ENCODE results near the gene FAM174B. TPM values are rescaled to one million over a fixed set of nuclear protein-coding genes. Genes with fewer than 3 reads are reported as not detected.

Gene FAM174B
- polyA plus RNA-seq, 1 donor = 15.5 TPM

DNA sequence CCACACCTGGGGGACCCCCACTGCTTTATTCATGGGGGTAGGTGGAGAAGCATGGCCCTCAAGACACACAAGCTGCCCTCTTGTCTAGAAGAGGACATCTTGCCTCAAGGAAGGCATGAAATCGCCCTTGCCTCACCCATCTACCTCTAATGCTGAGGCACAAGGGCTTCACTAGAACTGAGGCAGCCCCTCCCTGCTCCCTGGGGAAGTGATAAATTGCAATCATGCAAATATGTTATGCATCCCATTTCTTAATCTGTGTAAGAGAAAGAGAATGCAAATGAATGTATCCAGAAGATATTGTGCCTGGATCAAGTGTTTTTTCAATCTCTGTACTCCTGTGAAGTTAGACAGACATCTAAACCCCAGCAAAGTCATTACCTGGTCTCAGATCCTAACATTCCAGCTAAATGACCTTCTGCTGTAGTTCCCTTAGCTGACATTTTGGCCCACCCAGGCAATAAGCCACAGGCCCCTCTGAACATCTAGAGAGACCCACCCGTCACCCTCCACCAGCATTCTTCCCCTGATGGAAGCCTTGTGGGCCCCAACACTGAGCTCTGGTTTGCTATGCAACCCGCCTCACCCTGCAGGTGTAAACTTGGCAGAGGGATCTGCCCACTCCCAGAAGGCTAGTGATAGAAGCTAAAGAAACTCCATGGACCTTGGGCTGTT, 53.8 kb downstream of the FAM174B start:
- Histone ChIP-seq H3K9me3 (ENCODE audit: control insufficient read depth, low read depth, low read length) (no peaks in the 10 kb centered on the region), H3K4me1 (ENCODE audit: control insufficient read depth, insufficient read depth, low read length) (no peaks in the 10 kb centered on the region), H3K27me3 (ENCODE audit: control insufficient read depth, insufficient read depth, low read length) (no peaks in the 10 kb centered on the region), H3K36me3 (ENCODE audit: control insufficient read depth, insufficient read depth, low read length) (no peaks in the 10 kb centered on the region), H3K27ac (ENCODE audit: low read length) (no peak overlapping the region), H3K4me3 (ENCODE audit: low read length) (no peak overlapping the region)
- WGBS (ENCODE audit: insufficient coverage, low lambda C conversion rate) = no CpG with 5 or more reads among the region's 3 CpGs
- no peak for DNase-seq

DNA sequence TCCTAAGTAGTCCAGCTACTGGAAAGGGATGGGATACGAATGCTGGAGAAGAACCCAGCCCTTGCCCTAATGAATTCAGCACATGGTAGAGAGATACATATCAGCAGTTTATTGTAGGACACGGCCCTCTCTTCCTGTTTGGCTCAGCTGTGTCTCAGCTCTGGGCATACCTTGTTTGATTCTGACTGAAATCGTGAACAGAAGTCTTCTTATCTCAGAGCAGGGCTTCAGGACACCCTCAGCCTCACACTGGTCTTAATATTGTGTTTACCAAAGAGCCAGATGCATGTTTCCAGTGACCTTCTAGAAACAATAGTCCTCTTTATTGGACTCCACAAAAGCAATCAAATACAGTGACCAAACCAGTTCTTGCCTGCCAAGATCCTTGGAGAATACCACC, 54.7 kb downstream of the FAM174B start:
- Histone ChIP-seq H3K4me3 (ENCODE audit: low read length) (no peak overlapping the region), H3K36me3 (ENCODE audit: control insufficient read depth, insufficient read depth, low read length) (no peaks in the 10 kb centered on the region), H3K27me3 (ENCODE audit: control insufficient read depth, insufficient read depth, low read length) (no peaks in the 10 kb centered on the region), H3K9me3 (ENCODE audit: control insufficient read depth, low read depth, low read length) (no peaks in the 10 kb centered on the region), H3K27ac (ENCODE audit: low read length) (no peak overlapping the region), H3K4me1 (ENCODE audit: control insufficient read depth, insufficient read depth, low read length) (no peaks in the 10 kb centered on the region)
- WGBS (ENCODE audit: insufficient coverage, low lambda C conversion rate) = 60% methylated on average over 1 of the region's 3 CpGs
- no peak for DNase-seq

DNA sequence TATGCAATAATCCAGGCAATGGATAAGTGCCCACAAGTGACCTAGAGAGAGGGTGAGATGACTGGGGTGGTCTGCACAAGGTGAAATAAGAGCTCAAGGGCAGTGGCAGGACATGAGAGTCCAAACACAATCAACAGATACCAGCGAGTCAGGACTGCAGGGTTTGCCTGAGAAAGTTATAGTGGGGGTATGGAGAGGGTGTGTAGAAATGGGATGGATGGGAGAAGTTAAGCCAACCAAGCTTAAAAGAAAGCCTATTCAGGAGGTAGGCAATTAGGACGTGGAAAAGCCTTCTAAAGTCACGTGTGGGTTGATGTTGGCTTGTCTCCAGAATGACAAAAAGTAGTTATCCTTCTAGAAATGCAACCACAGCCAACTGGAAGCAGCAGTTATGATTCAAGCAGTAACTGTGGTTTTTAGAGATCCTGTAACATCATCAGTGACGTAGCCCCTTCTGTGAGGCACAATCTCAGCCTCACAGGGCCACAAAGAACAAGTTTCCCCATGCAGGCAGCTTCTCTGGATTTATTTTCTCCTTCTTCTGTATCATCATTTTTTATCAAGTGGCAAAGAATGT, 56.1 kb downstream of the FAM174B start:
- Histone ChIP-seq H3K4me3 (ENCODE audit: low read length) (no peak overlapping the region), H3K4me1 (ENCODE audit: control insufficient read depth, insufficient read depth, low read length) (no peaks in the 10 kb centered on the region), H3K9me3 (ENCODE audit: control insufficient read depth, low read depth, low read length) (no peaks in the 10 kb centered on the region), H3K36me3 (ENCODE audit: control insufficient read depth, insufficient read depth, low read length) (no peaks in the 10 kb centered on the region), H3K27me3 (ENCODE audit: control insufficient read depth, insufficient read depth, low read length) (no peaks in the 10 kb centered on the region), H3K27ac (ENCODE audit: low read length) (no peak overlapping the region)
- 100% methylated on average over 1 of the region's 4 CpGs for WGBS (ENCODE audit: insufficient coverage, low lambda C conversion rate)
- no peak for DNase-seq

DNA sequence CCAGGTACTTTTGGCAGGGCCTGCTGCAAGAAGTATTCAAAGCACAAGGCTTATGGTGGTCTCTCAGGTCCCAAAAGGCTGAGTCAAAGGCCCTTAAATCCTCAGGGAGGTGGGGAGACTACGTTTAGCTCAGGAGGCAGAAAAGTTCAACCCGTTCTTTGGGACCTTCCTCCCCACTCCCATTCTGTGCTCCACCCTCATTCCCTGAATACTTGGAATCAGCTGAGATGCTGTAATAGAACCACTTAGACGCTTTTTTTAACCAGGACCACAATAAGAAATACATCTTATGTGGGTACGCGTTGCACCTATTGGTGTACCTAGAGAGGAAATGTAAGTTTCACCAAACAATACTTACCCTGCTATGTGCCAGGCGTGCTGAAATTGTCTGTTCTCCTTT, 58.0 kb downstream of the FAM174B start:
- Histone ChIP-seq H3K36me3 (ENCODE audit: control insufficient read depth, insufficient read depth, low read length) (no peaks in the 10 kb centered on the region), H3K27me3 (ENCODE audit: control insufficient read depth, insufficient read depth, low read length) (no peaks in the 10 kb centered on the region), H3K27ac (ENCODE audit: low read length) (no peak overlapping the region), H3K4me3 (ENCODE audit: low read length) (no peak overlapping the region), H3K4me1 (ENCODE audit: control insufficient read depth, insufficient read depth, low read length) (no peaks in the 10 kb centered on the region), H3K9me3 (ENCODE audit: control insufficient read depth, low read depth, low read length) (no peaks in the 10 kb centered on the region)
- no peak for DNase-seq
- WGBS (ENCODE audit: insufficient coverage, low lambda C conversion rate) = 96% methylated on average over 4 of the region's 6 CpGs

GRCh38 chr15:92596623-92597022, 59.0 kb downstream of the FAM174B start:
- WGBS (ENCODE audit: insufficient coverage, low lambda C conversion rate) = 83% methylated on average over 1 of the region's 5 CpGs
- no peaks in the 10 kb centered on the region for H3K4me1 ChIP-seq (ENCODE audit: control insufficient read depth, insufficient read depth, low read length)
- H3K27me3 ChIP-seq (ENCODE audit: control insufficient read depth, insufficient read depth, low read length) = no peaks in the 10 kb centered on the region
- H3K9me3 ChIP-seq (ENCODE audit: control insufficient read depth, low read depth, low read length) = no peaks in the 10 kb centered on the region
- DNase-seq = no peak
- H3K4me3 ChIP-seq (ENCODE audit: low read length) = no peak overlapping the region
- H3K36me3 ChIP-seq (ENCODE audit: control insufficient read depth, insufficient read depth, low read length) = no peaks in the 10 kb centered on the region
- H3K27ac ChIP-seq (ENCODE audit: low read length) = no peak overlapping the region

GRCh38 chr15:92595506-92596381, 59.8 kb downstream of the FAM174B start:
- no peaks in the 10 kb centered on the region for H3K36me3 ChIP-seq (ENCODE audit: control insufficient read depth, insufficient read depth, low read length)
- no peak overlapping the region for H3K4me3 ChIP-seq (ENCODE audit: low read length)
- H3K9me3 ChIP-seq (ENCODE audit: control insufficient read depth, low read depth, low read length) = no peaks in the 10 kb centered on the region
- no CpG with 5 or more reads among the region's 19 CpGs for WGBS (ENCODE audit: insufficient coverage, low lambda C conversion rate)
- no peak for DNase-seq
- H3K27me3 ChIP-seq (ENCODE audit: control insufficient read depth, insufficient read depth, low read length) = no peaks in the 10 kb centered on the region
- no peaks in the 10 kb centered on the region for H3K4me1 ChIP-seq (ENCODE audit: control insufficient read depth, insufficient read depth, low read length)
- H3K27ac ChIP-seq (ENCODE audit: low read length) = no peak overlapping the region

- Histone ChIP-seq H3K4me3 (ENCODE audit: low read length) (no peak overlapping the region), H3K27ac (ENCODE audit: low read length) (no peak overlapping the region), H3K4me1 (ENCODE audit: control insufficient read depth, insufficient read depth, low read length) (peaks cover 8% of the 10 kb centered on the region), H3K9me3 (ENCODE audit: control insufficient read depth, low read depth, low read length) (no peaks in the 10 kb centered on the region), H3K36me3 (ENCODE audit: control insufficient read depth, insufficient read depth, low read length) (no peaks in the 10 kb centered on the region), H3K27me3 (ENCODE audit: control insufficient read depth, insufficient read depth, low read length) (no peaks in the 10 kb centered on the region)
- 80% methylated on average over 2 of the region's 5 CpGs for WGBS (ENCODE audit: insufficient coverage, low lambda C conversion rate)
- DNase-seq = no peak
Measured at GRCh38 chr15:92591275-92591674, 64.3 kb downstream of the FAM174B start.

- Histone ChIP-seq H3K27me3 (ENCODE audit: control insufficient read depth, insufficient read depth, low read length) (no peaks in the 10 kb centered on the region), H3K9me3 (ENCODE audit: control insufficient read depth, low read depth, low read length) (no peaks in the 10 kb centered on the region), H3K36me3 (ENCODE audit: control insufficient read depth, insufficient read depth, low read length) (no peaks in the 10 kb centered on the region), H3K4me3 (ENCODE audit: low read length) (no peak overlapping the region), H3K27ac (ENCODE audit: low read length) (no peak overlapping the region), H3K4me1 (ENCODE audit: control insufficient read depth, insufficient read depth, low read length) (peaks cover 8% of the 10 kb centered on the region)
- no CpG with 5 or more reads among the region's 6 CpGs for WGBS (ENCODE audit: insufficient coverage, low lambda C conversion rate)
- peak; percentile 42 to 70 for DNase-seq
Measured at GRCh38 chr15:92586966-92587365, 68.6 kb downstream of the FAM174B start.

DNA sequence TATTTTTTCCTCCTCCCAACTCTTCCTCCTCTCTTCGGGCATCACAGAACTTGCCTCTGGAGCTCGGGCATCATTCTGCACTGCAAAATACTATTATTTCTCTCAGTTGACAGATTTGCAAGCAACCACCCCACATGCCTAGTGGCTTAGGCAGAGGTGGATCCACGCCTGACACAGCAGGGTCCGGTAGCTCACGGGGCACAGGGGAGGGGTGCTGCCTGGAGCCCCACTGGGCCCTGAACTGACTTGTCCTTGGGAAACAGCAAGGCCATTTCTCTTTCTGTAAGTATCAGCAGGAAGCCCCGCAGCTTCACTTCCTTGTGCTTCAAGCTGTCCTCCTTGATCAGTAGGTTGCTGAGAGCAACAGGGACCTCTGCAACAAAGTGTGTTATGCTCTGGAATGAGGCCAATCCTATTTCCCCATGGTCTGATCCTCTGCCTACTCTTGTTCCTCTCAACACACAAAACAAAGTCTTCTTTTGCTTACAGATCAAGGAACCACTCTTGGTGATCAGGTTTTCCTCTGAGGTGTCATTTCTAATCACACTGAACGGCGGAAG, 69.1 kb downstream of the FAM174B start:
- no peaks in the 10 kb centered on the region for H3K27me3 ChIP-seq (ENCODE audit: control insufficient read depth, insufficient read depth, low read length)
- H3K36me3 ChIP-seq (ENCODE audit: control insufficient read depth, insufficient read depth, low read length) = no peaks in the 10 kb centered on the region
- H3K9me3 ChIP-seq (ENCODE audit: control insufficient read depth, low read depth, low read length) = no peaks in the 10 kb centered on the region
- peak; percentile 12 to 39 for DNase-seq
- H3K4me3 ChIP-seq (ENCODE audit: low read length) = no peak overlapping the region
- H3K4me1 ChIP-seq (ENCODE audit: control insufficient read depth, insufficient read depth, low read length) = peaks cover 8% of the 10 kb centered on the region
- H3K27ac ChIP-seq (ENCODE audit: low read length) = no peak overlapping the region
- 100% methylated on average over 2 of the region's 8 CpGs for WGBS (ENCODE audit: insufficient coverage, low lambda C conversion rate)

DNA sequence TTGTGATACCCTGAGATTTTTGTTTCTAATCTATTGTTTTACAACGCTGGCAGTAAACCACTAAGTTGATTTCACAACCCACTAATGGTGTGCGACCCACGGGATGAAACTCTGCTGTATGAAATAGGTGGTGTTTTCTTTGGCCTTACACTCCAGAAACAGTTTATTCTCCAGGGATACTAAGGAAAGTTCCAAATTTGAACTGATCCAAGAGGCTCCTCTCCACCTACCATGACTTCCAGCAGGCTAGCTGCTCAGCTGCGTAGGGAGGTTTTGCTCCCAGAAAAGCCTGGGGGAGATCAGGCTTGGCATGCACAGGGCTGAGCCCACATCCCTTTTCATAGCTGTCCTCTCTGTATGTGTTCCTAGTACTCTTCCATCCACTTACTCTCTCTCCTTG, 71.5 kb downstream of the FAM174B start:
- no peaks in the 10 kb centered on the region for H3K27me3 ChIP-seq (ENCODE audit: control insufficient read depth, insufficient read depth, low read length)
- WGBS (ENCODE audit: insufficient coverage, low lambda C conversion rate) = 60% methylated on average over 1 of the region's 4 CpGs
- DNase-seq = no peak
- peaks cover 8% of the 10 kb centered on the region for H3K4me1 ChIP-seq (ENCODE audit: control insufficient read depth, insufficient read depth, low read length)
- H3K9me3 ChIP-seq (ENCODE audit: control insufficient read depth, low read depth, low read length) = no peaks in the 10 kb centered on the region
- H3K36me3 ChIP-seq (ENCODE audit: control insufficient read depth, insufficient read depth, low read length) = no peaks in the 10 kb centered on the region
- H3K27ac ChIP-seq (ENCODE audit: low read length) = no peak overlapping the region
- H3K4me3 ChIP-seq (ENCODE audit: low read length) = no peak overlapping the region

All from large intestine (tissue), 3 donors.